NCI-H2171 treated with DMSO at 0.1 percent for 48 hours (cell line): ENCODE data around the gene NR2E3.

Experiments
- DNase-seq: peaks from one replicate; lab custom pipeline; 2025; lab: John Stamatoyannopoulos, UW

NR2E3 gene

DNA sequence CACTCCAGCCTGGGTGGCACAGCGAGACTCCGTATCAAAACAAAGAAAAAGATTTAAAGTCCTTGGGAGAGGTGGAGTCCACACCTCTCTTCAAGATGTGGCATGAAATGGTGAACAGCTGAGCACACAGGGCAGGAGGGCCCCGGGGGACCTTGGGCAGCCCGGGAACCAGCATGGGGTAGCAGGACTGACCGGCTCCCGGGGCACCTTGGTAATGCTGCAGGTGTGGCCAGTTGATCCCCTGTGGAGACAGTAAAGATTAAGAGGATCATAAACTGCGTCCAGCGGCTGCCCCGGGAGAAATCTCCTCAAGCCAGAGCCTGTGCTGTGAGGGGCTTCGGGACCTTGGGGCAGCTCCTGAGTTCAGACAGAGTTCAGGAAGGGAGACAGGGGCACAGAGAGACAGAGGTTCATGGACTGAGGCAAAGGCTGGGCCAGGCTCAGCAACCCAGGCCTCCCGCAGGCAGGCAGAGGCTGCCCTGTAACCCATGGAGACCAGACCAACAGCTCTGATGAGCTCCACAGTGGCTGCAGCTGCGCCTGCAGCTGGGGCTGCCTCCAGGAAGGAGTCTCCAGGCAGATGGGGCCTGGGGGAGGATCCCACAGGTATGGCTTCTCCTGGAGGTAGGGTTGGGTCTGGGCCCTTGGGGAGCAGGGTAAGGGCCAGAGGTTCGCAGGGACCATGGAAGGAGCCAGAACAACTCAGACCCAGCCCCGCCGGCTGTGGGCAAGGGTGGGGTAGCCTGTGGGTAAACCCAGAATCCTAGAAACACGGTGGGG is at the start of gene NR2E3:
Gene NR2E3, plus strand, starts transcription at position 299 of the 780 bp plus-strand sequence. Its CDS starts 190 bp downstream, at position 489.
- DNase-seq = no peak

- DNase-seq = no peak
Observed at GRCh38 chr15:71760852-71761251, 49.5 kb upstream of the NR2E3 start.

DNA sequence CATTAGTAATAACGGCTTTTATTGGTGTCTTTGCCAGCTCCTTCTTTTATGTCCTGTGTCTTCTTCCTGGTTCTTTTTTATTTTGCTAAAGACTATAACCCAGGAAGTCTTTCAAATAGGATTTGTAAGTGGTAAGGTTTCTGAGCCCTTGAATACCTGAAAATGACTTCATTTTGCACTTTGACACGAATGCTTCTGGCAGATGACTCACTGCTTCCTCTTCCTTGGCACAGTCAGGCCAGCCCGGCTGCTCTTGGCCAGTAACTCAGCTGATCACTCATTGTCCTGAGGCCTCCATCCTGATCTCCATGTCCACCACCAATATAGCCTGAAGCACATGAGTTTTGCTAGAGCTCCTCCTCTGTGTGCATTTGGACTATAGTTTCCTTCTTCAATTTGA is 48.7 kb upstream of the NR2E3 start:
- no peak for DNase-seq

- no peak for DNase-seq
Observed at GRCh38 chr15:71768184-71768583, 42.2 kb upstream of the NR2E3 start.

DNA sequence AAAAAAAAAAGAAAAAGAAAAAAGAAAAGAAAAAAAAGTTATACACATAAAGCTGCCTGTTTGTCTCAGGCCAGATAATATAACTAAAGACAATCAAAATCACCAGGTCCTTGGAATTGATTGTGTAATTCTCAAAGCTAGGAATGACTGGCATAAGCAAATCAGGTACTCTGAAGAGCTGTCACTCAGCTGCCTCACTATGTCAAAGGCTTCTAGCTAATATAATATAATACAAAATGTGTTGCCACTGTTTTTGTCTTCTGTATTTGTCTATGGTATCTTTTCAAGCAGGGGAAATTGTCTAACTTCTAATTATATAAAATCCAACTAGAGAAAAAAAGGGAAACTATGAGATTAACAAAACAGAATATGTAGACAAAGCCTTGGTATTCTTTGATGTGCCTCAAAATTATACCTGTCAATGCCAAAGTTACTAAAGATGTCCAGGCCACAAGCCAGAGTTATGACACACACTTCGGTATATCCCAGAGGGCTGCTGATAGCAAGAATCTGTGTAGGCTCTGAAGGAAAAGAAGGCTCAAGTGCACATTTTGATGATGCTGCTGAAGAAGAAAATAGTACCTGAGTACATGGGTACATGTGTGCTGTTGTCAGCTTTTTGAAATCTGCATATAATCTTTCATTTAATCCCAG is 37.0 kb upstream of the NR2E3 start:
- no peak for DNase-seq

- no peak for DNase-seq
Observed at GRCh38 chr15:71775856-71776255, 34.5 kb upstream of the NR2E3 start.

- DNase-seq = no peak
Observed at GRCh38 chr15:71776304-71776703, 34.0 kb upstream of the NR2E3 start.

DNA sequence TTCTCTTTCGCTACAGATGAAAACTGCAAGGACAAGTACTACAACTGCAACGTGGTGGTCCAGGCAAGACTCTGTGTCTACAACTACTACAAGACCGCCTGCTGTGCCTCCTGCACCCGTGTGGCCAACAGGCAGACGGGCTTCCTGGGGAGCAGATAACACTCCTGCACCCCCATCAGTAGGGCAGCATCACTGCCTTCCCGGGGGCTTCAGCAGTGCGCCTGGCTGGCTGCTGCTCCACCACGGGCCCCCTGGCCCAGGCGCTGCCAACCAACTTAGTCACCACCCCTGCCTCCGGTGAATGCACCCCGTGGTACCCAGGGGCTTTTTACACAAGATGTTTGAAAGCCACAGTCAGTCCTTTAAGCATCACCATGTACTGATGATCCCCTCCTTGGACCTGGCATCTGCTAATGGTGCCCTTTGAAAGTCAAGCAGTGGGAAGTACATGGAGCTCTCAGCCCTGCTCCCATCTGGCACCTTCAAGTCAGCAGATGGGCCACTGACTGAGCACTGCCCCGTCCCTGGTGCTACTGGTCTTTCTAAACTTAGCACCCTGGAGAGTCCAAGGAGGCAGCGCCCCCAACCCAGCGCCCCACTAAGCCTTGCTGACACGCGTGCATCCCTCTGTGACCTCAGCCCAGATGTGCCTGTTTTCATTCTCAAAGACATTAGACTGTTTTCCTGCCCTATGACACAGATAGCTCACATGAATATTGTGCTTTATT is 33.0 kb upstream of the NR2E3 start:
- peak; percentile 71 for DNase-seq

DNA sequence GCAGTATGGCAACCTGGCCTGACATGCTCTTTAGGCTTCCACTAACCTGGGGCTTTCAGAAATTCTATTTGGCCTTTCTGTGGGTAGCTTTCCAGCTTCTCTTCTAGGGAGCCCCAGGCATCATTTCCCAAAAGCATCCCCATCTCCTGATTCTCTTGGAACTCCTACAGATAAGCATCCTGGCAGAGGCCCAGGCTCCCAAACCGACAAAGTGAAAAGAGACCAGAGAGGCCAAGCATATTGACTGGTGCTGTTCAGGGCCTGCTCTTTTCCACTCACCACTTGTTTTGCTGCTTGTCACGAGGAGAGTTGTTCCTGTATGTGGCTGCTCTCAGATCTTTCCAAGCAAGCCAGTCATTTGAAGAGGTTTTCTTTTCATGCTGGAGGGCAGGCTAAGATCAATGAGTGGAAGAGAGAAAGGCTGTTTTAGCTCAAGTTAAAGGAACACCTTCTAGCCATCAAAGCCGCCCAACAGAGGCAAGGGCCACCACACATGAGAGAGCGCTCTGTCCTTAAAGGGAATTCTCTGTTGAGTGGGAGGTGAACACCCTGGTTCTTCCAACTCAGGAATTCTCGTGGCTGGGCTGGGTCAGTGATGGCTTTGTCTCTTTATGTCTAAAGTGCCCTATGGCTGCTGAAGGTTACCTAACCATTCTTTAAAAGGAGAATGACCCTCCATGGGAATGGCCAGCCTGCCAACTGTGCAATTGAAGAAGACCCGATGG is 31.1 kb upstream of the NR2E3 start:
- no peak for DNase-seq

- DNase-seq = peak; percentile 84
Observed at GRCh38 chr15:71780115-71780976, 30.0 kb upstream of the NR2E3 start.

GRCh38 chr15:71781179-71781964 is 29.0 kb upstream of the NR2E3 start:
- no peak for DNase-seq

DNA sequence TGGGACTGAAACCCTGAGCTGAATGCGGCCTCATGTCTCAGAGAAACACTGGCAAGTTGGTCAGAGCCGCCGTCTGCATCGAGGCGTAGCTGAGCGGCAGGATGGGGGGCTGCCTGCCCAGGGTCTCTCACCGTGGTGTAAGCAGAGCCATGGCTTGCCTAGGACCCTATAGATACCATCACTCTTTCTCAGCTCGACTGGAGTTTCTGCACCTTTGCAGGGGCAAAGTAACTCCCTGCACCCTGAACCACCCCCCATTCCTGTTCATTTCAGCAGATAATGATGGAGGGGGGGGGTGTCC is 28.4 kb upstream of the NR2E3 start:
- DNase-seq = no peak

DNA sequence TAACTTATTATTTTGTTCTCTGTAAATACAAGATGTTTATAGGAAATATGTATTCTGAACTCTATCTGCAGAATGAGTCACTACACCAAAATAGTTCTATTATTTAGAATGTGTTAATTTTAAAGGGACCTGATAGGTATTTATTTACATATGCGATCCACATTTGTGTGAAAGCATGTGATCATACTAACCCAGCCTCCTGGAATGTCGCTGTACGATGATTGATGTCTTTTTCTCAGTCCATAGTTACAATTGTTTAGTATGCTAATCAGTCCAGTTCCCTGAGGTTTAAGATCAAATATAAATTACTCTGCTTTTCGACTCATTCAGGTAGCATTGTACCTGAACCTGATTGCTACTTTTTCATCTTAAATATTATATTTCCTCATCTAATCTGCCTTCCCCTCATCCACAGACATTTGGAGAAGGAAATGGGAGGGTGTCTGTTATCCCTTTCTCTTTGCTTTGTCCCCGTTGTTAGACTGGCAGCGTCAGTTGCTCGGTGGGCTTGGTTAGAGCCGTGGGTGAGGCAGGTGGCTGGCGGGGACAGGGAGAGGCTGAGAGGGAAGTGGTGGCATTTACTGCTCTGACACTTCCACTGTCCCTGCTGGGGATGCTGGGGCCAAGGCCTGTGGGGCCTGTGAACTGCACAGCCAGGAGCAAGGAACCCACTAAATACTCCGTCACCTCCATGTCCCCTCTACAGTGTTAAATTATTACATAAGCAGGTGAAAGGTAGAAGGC is 27.8 kb upstream of the NR2E3 start:
- DNase-seq = no peak

DNA sequence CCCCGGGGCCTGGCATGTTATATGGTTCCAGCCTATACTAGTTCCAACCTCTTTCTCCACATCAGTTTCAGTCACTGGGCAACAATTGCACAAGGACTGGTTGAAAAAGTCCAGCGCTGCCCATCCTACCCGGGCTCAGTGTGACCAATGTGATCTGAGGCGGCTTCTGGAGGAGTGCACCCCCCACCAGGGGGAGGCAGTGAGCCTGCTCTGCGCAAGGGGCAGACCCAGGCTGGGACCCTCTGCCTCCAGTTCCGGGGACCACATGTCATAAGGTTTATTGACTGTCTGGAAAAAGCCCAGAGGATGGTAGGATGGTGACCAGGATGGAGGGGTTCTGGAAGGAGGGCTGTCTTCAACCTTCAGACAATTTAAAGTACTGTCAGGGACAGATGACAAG is 25.6 kb upstream of the NR2E3 start:
- DNase-seq = no peak

DNA sequence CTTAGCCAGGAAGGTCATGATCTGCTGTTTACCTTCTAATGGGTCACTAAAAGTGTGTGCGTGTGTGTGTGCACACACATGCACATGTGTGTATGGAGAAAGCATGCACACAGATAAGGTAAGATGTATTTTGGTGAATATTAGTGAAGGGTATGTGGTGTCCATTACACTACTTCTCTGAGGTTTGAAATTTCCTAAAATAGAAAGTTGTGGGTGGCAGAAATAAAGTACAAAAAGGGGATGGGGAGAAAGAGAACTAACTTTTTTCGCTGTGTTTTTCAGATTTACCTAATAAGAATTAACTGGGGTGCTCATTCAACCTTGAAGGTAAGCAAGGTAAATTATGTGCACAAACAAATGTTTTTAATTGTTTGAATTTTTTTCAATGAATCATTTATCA is 24.4 kb upstream of the NR2E3 start:
- no peak for DNase-seq

- no peak for DNase-seq
Observed at GRCh38 chr15:71786673-71787072, 23.7 kb upstream of the NR2E3 start.

DNA sequence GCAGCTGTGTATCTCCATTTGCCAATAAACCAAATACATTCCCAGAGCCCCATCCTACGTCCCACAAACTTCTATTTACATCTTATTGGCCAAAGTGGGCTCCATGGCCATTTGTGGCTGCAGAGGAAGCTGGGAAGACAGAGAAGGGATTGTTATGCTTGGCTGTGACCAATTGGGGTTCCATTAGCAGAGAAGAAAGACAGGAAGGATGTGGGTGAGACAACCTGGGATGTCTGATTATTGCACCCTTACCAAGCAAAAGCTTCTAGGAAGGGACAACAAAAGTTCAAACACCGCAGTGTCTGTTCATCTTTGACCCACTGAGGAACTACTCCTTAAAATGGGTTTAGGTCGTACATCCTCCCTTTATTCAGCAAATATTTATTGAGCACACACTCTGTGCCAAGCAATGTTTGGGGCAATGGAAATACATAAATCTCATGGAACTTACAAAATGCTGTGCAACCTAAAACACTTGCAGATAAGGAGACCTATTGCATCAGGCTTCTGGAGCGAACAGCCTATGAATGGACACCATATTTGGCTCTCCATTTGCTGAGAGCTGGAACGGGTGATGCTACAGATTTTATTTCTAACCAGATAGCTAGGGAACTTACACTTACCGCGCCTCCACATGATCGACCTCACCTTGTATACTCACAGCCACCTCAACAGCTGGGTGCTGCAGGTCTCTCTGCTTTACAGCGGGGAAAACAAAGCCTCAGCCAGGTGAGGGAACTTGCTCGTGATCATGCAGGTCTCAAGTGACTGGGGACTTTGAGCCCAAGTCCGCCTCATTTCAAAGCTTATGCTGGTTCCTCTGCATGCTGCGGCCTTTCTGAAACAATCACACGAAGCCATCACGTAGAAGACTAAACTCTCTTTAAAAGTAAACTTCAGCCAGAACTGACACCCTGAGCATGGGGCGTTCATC is 21.4 kb upstream of the NR2E3 start:
- DNase-seq = no peak

GRCh38 chr15:71789616-71790015 is 20.7 kb upstream of the NR2E3 start:
- DNase-seq = no peak

DNA sequence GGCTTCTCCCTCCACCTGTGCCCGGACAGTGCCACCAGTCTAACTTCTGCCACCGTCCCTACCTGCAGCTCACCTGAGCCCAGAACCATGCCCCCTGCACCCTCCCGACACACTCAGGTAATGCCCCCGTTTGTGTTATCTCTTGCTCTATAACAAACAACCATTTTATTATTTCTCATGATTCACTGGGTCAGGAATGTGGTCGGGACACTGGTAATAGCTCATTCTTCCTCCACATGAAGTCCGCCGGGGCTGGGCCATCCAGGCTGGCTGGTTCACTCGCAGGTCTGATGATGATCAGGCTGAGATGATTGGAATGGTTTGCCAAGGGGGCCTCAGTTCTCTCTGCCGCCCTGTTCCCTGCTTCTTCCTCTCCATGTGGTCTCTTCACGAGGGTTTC is 20.3 kb upstream of the NR2E3 start:
- DNase-seq = no peak
